SK-N-SH treated with all-trans-retinoic acid at 6 μM for 48 hours (cell line): ENCODE measurements around the gene CSKMT.

Experiments
- ATAC-seq: fragments of 200-7000 bp; cut with Tn5 transposase; 3 replicates; pipeline ENCODE4 v1.9.1; 2020; ENCODE audit warnings: mild to moderate bottlenecking, moderate library complexity
- ARNTL ChIP-seq: fragments of 450-650 bp; formaldehyde crosslinking; IDR thresholded peaks from 2 replicates; pipeline ENCODE4 v1.5.0; 2020; ENCODE audit warnings: low read depth, mild to moderate bottlenecking, moderate library complexity, borderline replicate concordance
- BACH2 ChIP-seq: fragments of 250-450 bp; sonication (Bioruptor Pico); IDR thresholded peaks from 2 replicates; pipeline ENCODE4 v1.9.0; 2021; ENCODE audit warnings: mild to moderate bottlenecking, borderline replicate concordance
- CREB5 ChIP-seq: fragments of 250-450 bp; sonication (Bioruptor Pico); IDR thresholded peaks from 2 replicates; pipeline ENCODE4 v1.5.1; 2020; ENCODE audit warnings: low read depth, mild to moderate bottlenecking, moderate library complexity
- CSDC2 ChIP-seq: fragments of 250-450 bp; sonication (Bioruptor Pico); IDR thresholded peaks from 2 replicates; pipeline ENCODE4 v1.5.0; 2020; ENCODE audit warnings: mild to moderate bottlenecking, moderate library complexity
- CSRNP3 ChIP-seq: fragments of 250-450 bp; sonication (Bioruptor Pico); IDR thresholded peaks from 2 replicates; pipeline ENCODE4 v1.5.1; 2021; ENCODE audit warnings: mild to moderate bottlenecking, moderate library complexity
- ESRRG ChIP-seq: fragments of 250-450 bp; sonication (Bioruptor Pico); IDR thresholded peaks from 2 replicates; pipeline ENCODE4 v1.6.1; 2021; ENCODE audit warnings: mild to moderate bottlenecking
- GLIS3 ChIP-seq: fragments of 250-450 bp; sonication (Bioruptor Pico); IDR thresholded peaks from 2 replicates; pipeline ENCODE4 v1.5.0; 2020; ENCODE audit warnings: mild to moderate bottlenecking, moderate library complexity
- ISL1 ChIP-seq: fragments of 250-450 bp; sonication (Bioruptor Pico); IDR thresholded peaks from 2 replicates; pipeline ENCODE4 v2.1.2; 2022; ENCODE audit warnings: mild to moderate bottlenecking, moderate library complexity
- OSR1 ChIP-seq: fragments of 250-450 bp; sonication (Bioruptor Pico); IDR thresholded peaks from 2 replicates; pipeline ENCODE4 v1.8.0; 2022; ENCODE audit warnings: moderate library complexity, mild to moderate bottlenecking, inconsistent platforms
- PATZ1 ChIP-seq: fragments of 250-450 bp; sonication (Bioruptor Pico); IDR thresholded peaks from 2 replicates; pipeline ENCODE4 v1.8.0; 2020; ENCODE audit warnings: mild to moderate bottlenecking, moderate library complexity, borderline replicate concordance
- POU6F1 ChIP-seq: fragments of 250-450 bp; sonication (Bioruptor Pico); IDR thresholded peaks from 2 replicates; pipeline ENCODE4 v1.8.0; 2021; ENCODE audit warnings: low read depth, mild to moderate bottlenecking, moderate library complexity, borderline replicate concordance
- PPARA ChIP-seq: fragments of 250-450 bp; sonication (Bioruptor Pico); IDR thresholded peaks from 2 replicates; pipeline ENCODE4 v1.5.0; 2020; ENCODE audit warnings: mild to moderate bottlenecking, borderline replicate concordance
- RARB ChIP-seq: fragments of 250-450 bp; sonication (Bioruptor Pico); IDR thresholded peaks from 2 replicates; pipeline ENCODE4 v1.8.0; 2021; ENCODE audit warnings: mild to moderate bottlenecking, moderate library complexity
- SNAI2 ChIP-seq: fragments of 250-450 bp; sonication (Bioruptor Pico); IDR thresholded peaks from 2 replicates; pipeline ENCODE4 v1.5.0; 2020; ENCODE audit warnings: mild to moderate bottlenecking, moderate library complexity
- TCF4 ChIP-seq: fragments of 250-450 bp; sonication (Bioruptor Pico); IDR thresholded peaks from 2 replicates; pipeline ENCODE4 v1.8.0; 2021; ENCODE audit warnings: mild to moderate bottlenecking, moderate library complexity, borderline replicate concordance
- TOX ChIP-seq: fragments of 250-450 bp; sonication (Bioruptor Pico); IDR thresholded peaks from 2 replicates; pipeline ENCODE4 v1.8.0; 2021; ENCODE audit warnings: mild to moderate bottlenecking, moderate library complexity, borderline replicate concordance
- TSHZ2 ChIP-seq: fragments of 250-450 bp; sonication (Bioruptor Pico); IDR thresholded peaks from 2 replicates; pipeline ENCODE4 v1.5.0; 2020; ENCODE audit warnings: mild to moderate bottlenecking, moderate library complexity
- ZC3H10 ChIP-seq: fragments of 250-450 bp; sonication (Bioruptor Pico); IDR thresholded peaks from 2 replicates; pipeline ENCODE4 v1.5.1; 2021; ENCODE audit warnings: mild to moderate bottlenecking, moderate library complexity
- ZFP3 ChIP-seq: fragments of 250-450 bp; sonication (Bioruptor Pico); IDR thresholded peaks from 2 replicates; pipeline ENCODE4 v1.5.0; 2020; ENCODE audit warnings: mild to moderate bottlenecking, moderate library complexity
- ZFP30 ChIP-seq: fragments of 450-650 bp; formaldehyde crosslinking; IDR thresholded peaks from 2 replicates; pipeline ENCODE4 v1.5.0; 2022; ENCODE audit warnings: mild to moderate bottlenecking, moderate library complexity
- ZNF565 ChIP-seq: fragments of 450-650 bp; formaldehyde crosslinking; conservative IDR thresholded peaks from 2 replicates; pipeline ENCODE4 v1.5.0; 2020; ENCODE audit warnings: low read depth, mild to moderate bottlenecking, moderate library complexity
- ZNF70 ChIP-seq: fragments of 450-650 bp; formaldehyde crosslinking; IDR thresholded peaks from 2 replicates; pipeline ENCODE4 v1.5.0; 2020; ENCODE audit warnings: mild to moderate bottlenecking, moderate library complexity
- ZNF8 ChIP-seq: fragments of 450-650 bp; formaldehyde crosslinking; IDR thresholded peaks from 2 replicates; pipeline ENCODE4 v1.5.0; 2020; ENCODE audit warnings: mild to moderate bottlenecking, moderate library complexity

Gene CSKMT

GRCh38 chr11:62621567-62622470 lies 43.3 kb upstream of the CSKMT start, which contains the start of gene B3GAT3:
B3GAT3 (minus strand) TSS chr11:62621986; CDS start chr11:62621947, 39 bp downstream.
- TF ChIP-seq ZC3H10 (CRISPR knock-in tag) (no peak), TSHZ2 (peak; percentile 51; the same call in 1 of the 2 replicates), ZNF8 (CRISPR knock-in tag) (no peak), ZNF565 (CRISPR knock-in tag) (no peak), ESRRG (CRISPR knock-in tag) (no peak), OSR1 (no peak), GLIS3 (CRISPR knock-in tag) (0 out of 2 replicates have a peak, but pooled peaks have one; percentile 28), CSDC2 (CRISPR knock-in tag) (peak; percentile 92), PPARA (CRISPR knock-in tag) (no peak), CREB5 (CRISPR knock-in tag) (no peak), TCF4 (no peak), RARB (CRISPR knock-in tag) (no peak), BACH2 (no peak), SNAI2 (CRISPR knock-in tag) (0 out of 2 replicates have a peak, but pooled peaks have one; percentile 56), CSRNP3 (CRISPR knock-in tag) (no peak), POU6F1 (CRISPR knock-in tag) (peak; percentile 36; the same call in 1 of the 2 replicates), ZFP3 (CRISPR knock-in tag) (peak; percentile 78), TOX (CRISPR knock-in tag) (no peak), ZFP30 (CRISPR knock-in tag) (no peak), ZNF70 (CRISPR knock-in tag) (no peak), ARNTL (CRISPR knock-in tag) (no peak), ISL1 (CRISPR knock-in tag) (no peak), PATZ1 (CRISPR knock-in tag) (no peak)
- TF ChIP-seq, all 23 proteins: peak for 6
- peak; percentile 96 for ATAC-seq
